Astrocyte (in vitro differentiated cells and primary cell): Measurements from ENCODE around the gene PODN. TPM values are rescaled to one million over a fixed set of nuclear protein-coding genes. Genes with fewer than 3 reads are reported as not detected.

Source experiments
- DNase-seq: peaks from one replicate; pipeline ENCODE4 v3.0.0-alpha.2; 2010; ENCODE audit warnings: low read depth
- FAIRE-seq: peaks from 2 replicates; lab custom pipeline; 2011; peaks lifted over from hg19 to GRCh38; lab: Jason Lieb, UNC
- H2AFZ ChIP-seq: 2 replicates; pipeline ENCODE4 v1.6.0; 2012; ENCODE audit warnings: low read depth, low read length, inconsistent platforms
- H3K27ac ChIP-seq: 2 replicates; pipeline ENCODE4 v1.5.1; 2011; ENCODE audit warnings: low read depth, low read length, inconsistent platforms
- H3K27me3 ChIP-seq: 2 replicates; pipeline ENCODE4 v1.6.0; 2011; ENCODE audit warnings: low read length, inconsistent platforms; ENCODE audit not compliant: insufficient read depth
- H3K36me3 ChIP-seq: 2 replicates; pipeline ENCODE4 v1.5.1; 2011; ENCODE audit warnings: low read length, inconsistent platforms; ENCODE audit not compliant: insufficient read depth
- H3K4me1 ChIP-seq: 2 replicates; pipeline ENCODE4 v1.5.1; 2011; ENCODE audit warnings: low read length, inconsistent platforms; ENCODE audit not compliant: insufficient read depth
- H3K4me2 ChIP-seq: 2 replicates; pipeline ENCODE4 v1.6.0; 2012; ENCODE audit warnings: low read length, inconsistent platforms
- H3K4me3 ChIP-seq: 2 replicates; pipeline ENCODE4 v1.5.1; 2011; ENCODE audit warnings: low read depth, mild to moderate bottlenecking, low read length, inconsistent platforms; ENCODE audit not compliant: insufficient read depth
- H3K79me2 ChIP-seq: 2 replicates; pipeline ENCODE4 v1.6.0; 2012; ENCODE audit warnings: mild to moderate bottlenecking, low read length, inconsistent platforms; ENCODE audit not compliant: insufficient read depth
- H3K9ac ChIP-seq: 2 replicates; pipeline ENCODE4 v1.6.0; 2012; ENCODE audit warnings: mild to moderate bottlenecking, low read length, inconsistent platforms
- H3K9me3 ChIP-seq: 2 replicates; pipeline ENCODE4 v1.5.1; 2012; ENCODE audit warnings: low read depth, mild to moderate bottlenecking, low read length, inconsistent platforms; ENCODE audit not compliant: insufficient read depth
- H4K20me1 ChIP-seq: 2 replicates; pipeline ENCODE4 v1.6.0; 2012; ENCODE audit warnings: low read length, inconsistent platforms; ENCODE audit not compliant: insufficient read depth
- H3K27ac Mint-ChIP-seq: one replicate; pipeline ENCODE4 v1.8.0; 2021; ENCODE audit warnings: mild to moderate bottlenecking, mixed read lengths; ENCODE audit not compliant: unreplicated experiment
- H3K27me3 Mint-ChIP-seq: one replicate; pipeline ENCODE4 v1.8.0; 2021; ENCODE audit warnings: low read depth, mixed read lengths; ENCODE audit not compliant: unreplicated experiment
- H3K36me3 Mint-ChIP-seq: one replicate; pipeline ENCODE4 v1.8.0; 2021; ENCODE audit warnings: low read depth, mixed read lengths; ENCODE audit not compliant: unreplicated experiment
- H3K4me1 Mint-ChIP-seq: one replicate; pipeline ENCODE4 v1.8.0; 2021; ENCODE audit warnings: low read depth, mixed read lengths; ENCODE audit not compliant: unreplicated experiment
- H3K4me3 Mint-ChIP-seq: one replicate; pipeline ENCODE4 v1.8.0; 2021; ENCODE audit warnings: mild to moderate bottlenecking, moderate library complexity, mixed read lengths; ENCODE audit not compliant: unreplicated experiment
- H3K9me3 Mint-ChIP-seq: one replicate; pipeline ENCODE4 v1.8.0; 2021; ENCODE audit warnings: mild to moderate bottlenecking, mixed read lengths; ENCODE audit not compliant: unreplicated experiment
- CTCF ChIP-seq: IDR thresholded peaks from 2 replicates; pipeline ENCODE4 v1.5.1; 2011; ENCODE audit warnings: low read depth, mild to moderate bottlenecking, inconsistent platforms, low read length, moderate library complexity; ENCODE audit not compliant: insufficient read depth
- EZH2 ChIP-seq: IDR thresholded peaks from 2 replicates; pipeline ENCODE4 v1.6.1; 2012; ENCODE audit warnings: mild to moderate bottlenecking, low read length, inconsistent platforms; ENCODE audit not compliant: insufficient read depth
- total RNA-seq: library from RNA; stranded (reverse); gene quantifications from 2 replicates; pipeline ENCODE4 v1.2.1, GENCODE V29; 2021

PODN gene
- total RNA-seq, 1 donor from 2014 or later = 2.6 TPM

GRCh38 chr1:53043271-53043670 lies 18.7 kb upstream of the PODN start:
- H3K27ac Mint-ChIP-seq = no peak overlapping the region
- Histone ChIP-seq H3K79me2 (no peaks in the 10 kb centered on the region), H3K4me3 (no peak overlapping the region), H3K4me2 (peak overlapping the region; percentile 35), H3K9ac (no peak overlapping the region), H3K27me3 (no peaks in the 10 kb centered on the region), H3K4me1 (peaks cover 21% of the 10 kb centered on the region), H3K9me3 (no peaks in the 10 kb centered on the region), H3K36me3 (peaks cover 9% of the 10 kb centered on the region), H3K27ac (peak overlapping the region; percentile 25), H2AFZ (no peak overlapping the region), H4K20me1 (no peaks in the 10 kb centered on the region)
- DNase-seq (peak; percentile 86), FAIRE-seq (peak; percentile 78)
- H3K4me3 Mint-ChIP-seq = no peak overlapping the region
- no peaks in the 10 kb centered on the region for H3K27me3 Mint-ChIP-seq
- TF ChIP-seq CTCF (no peak), EZH2 (no peak)
- H3K36me3 Mint-ChIP-seq = peaks cover 11% of the 10 kb centered on the region
- peaks cover 13% of the 10 kb centered on the region for H3K4me1 Mint-ChIP-seq
- no peaks in the 10 kb centered on the region for H3K9me3 Mint-ChIP-seq

GRCh38 chr1:53044926-53045325 lies 17.1 kb upstream of the PODN start:
- Histone ChIP-seq H2AFZ (no peak overlapping the region), H3K9me3 (no peaks in the 10 kb centered on the region), H3K27ac (no peak overlapping the region), H3K36me3 (peaks cover 4% of the 10 kb centered on the region), H3K4me1 (peaks cover 35% of the 10 kb centered on the region), H3K9ac (no peak overlapping the region), H3K4me2 (no peak overlapping the region), H3K79me2 (no peaks in the 10 kb centered on the region), H4K20me1 (no peaks in the 10 kb centered on the region), H3K27me3 (no peaks in the 10 kb centered on the region), H3K4me3 (no peak overlapping the region)
- peaks cover 9% of the 10 kb centered on the region for H3K36me3 Mint-ChIP-seq
- peaks cover 26% of the 10 kb centered on the region for H3K4me1 Mint-ChIP-seq
- H3K27ac Mint-ChIP-seq = no peak overlapping the region
- H3K4me3 Mint-ChIP-seq = no peak overlapping the region
- DNase-seq = no peak
- no peaks in the 10 kb centered on the region for H3K27me3 Mint-ChIP-seq
- no peaks in the 10 kb centered on the region for H3K9me3 Mint-ChIP-seq
- FAIRE-seq = no peak
- no peak for TF ChIP-seq EZH2
- TF ChIP-seq CTCF = no peak

- Histone ChIP-seq H3K4me2 (peak overlapping the region; percentile 72), H4K20me1 (no peaks in the 10 kb centered on the region), H3K9me3 (no peaks in the 10 kb centered on the region), H3K9ac (peak overlapping the region; percentile 63), H3K27ac (peak overlapping the region; percentile 85), H3K36me3 (no peaks in the 10 kb centered on the region), H3K4me1 (peaks cover 38% of the 10 kb centered on the region), H2AFZ (peak overlapping the region; percentile 18), H3K4me3 (no peak overlapping the region), H3K27me3 (no peaks in the 10 kb centered on the region), H3K79me2 (no peaks in the 10 kb centered on the region)
- H3K4me3 Mint-ChIP-seq = no peak overlapping the region
- no peaks in the 10 kb centered on the region for H3K27me3 Mint-ChIP-seq
- TF ChIP-seq EZH2 (no peak), CTCF (no peak)
- FAIRE-seq (no peak), DNase-seq (peak; percentile 73)
- H3K9me3 Mint-ChIP-seq = no peaks in the 10 kb centered on the region
- no peak overlapping the region for H3K27ac Mint-ChIP-seq
- peaks cover 2% of the 10 kb centered on the region for H3K36me3 Mint-ChIP-seq
- H3K4me1 Mint-ChIP-seq = peaks cover 28% of the 10 kb centered on the region
These were observed 15.1 kb upstream of the PODN start for GRCh38 chr1:53046930-53047329.
